GM19397 (cell line): ENCODE measurements around the gene NAA38.
A peak's percentile ranks its signal among the peaks of the same experiment; 100 is the strongest.

Experiments
- ATAC-seq: cut with Tn5 transposase; IDR thresholded peaks from one replicate; pipeline ENCODE4 v1.9.1; 2021; ENCODE audit warnings: mild to moderate bottlenecking, moderate library complexity; ENCODE audit not compliant: unreplicated experiment

Gene NAA38

GRCh38 chr17:7852919-7853690, 4.3 kb downstream of the NAA38 start:
- ATAC-seq: no peak

DNA sequence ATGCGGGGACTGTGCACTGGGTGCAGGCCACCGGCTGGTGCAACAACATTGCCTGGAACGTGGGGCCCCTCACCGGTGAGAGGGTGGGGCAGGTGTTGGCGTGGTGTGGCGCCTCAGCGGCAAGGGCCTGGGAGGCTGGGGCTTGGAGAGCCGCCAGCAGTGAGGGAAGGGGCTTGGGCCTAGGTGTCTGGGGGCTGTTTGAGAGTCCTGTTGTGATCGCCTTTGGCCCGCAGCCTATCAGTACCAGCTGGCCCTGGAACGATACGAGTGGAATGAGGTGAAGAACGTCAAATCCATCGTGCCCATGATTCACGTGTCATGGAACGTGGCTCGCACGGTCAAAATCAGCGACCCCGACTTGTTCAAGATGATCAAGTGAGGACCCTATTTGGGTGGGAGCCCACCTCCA, 5.1 kb downstream of the NAA38 start:
- no peak for ATAC-seq

GRCh38 chr17:7851438-7852261, 5.7 kb downstream of the NAA38 start:
- peak; percentile 77 for ATAC-seq

GRCh38 chr17:7850701-7851437, 6.5 kb downstream of the NAA38 start:
- no peak for ATAC-seq

DNA sequence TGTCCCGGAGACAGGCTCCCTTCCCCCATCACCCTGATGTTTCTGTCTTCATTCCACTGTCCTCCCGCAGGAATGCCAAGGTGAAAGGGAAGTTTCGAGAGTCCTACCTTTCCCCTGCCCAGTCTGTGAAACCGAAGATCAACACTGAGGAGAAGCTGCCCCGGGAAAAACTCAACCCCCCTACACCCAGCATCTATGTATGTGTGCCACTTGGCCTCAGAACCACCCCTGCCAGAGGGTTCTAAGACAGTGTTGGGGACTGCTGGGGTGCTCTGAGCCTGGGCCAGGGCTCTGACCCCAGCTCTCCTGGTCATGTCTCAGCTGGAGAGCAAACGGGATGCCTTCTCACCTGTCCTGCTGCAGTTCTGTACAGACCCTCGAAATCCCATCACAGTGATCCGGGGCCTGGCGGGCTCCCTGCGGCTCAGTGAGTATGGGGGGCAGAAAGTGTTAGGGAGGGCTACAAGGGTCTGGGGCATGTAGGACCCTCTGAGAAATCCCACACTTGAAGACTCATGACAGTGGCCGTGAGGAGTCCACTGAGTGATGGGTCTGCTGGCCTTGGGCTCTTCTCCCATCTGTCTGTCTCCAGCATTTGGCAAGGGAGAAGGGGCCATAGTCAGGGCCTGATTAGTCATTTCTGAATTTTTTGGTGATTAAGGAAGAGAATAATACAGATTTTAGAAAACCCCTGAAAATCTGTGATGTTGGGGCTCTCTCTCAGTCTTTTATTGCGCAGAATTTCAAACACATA, 7.4 kb downstream of the NAA38 start:
- ATAC-seq: no peak

DNA sequence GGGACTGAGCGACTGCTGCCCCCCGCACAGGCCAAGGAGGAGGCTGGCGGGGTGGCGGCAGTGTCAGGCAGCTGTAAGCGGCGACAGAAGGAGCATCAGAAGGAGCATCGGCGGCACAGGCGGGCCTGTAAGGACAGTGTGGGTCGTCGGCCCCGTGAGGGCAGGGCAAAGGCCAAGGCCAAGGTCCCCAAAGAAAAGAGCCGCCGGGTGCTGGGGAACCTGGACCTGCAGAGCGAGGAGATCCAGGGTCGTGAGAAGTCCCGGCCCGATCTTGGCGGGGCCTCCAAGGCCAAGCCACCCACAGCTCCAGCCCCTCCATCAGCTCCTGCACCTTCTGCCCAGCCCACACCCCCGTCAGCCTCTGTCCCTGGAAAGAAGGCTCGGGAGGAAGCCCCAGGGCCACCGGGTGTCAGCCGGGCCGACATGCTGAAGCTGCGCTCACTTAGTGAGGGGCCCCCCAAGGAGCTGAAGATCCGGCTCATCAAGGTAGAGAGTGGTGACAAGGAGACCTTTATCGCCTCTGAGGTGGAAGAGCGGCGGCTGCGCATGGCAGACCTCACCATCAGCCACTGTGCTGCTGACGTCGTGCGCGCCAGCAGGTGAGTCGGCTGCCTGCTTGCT, 8.1 kb downstream of the NAA38 start:
- no peak for ATAC-seq

DNA sequence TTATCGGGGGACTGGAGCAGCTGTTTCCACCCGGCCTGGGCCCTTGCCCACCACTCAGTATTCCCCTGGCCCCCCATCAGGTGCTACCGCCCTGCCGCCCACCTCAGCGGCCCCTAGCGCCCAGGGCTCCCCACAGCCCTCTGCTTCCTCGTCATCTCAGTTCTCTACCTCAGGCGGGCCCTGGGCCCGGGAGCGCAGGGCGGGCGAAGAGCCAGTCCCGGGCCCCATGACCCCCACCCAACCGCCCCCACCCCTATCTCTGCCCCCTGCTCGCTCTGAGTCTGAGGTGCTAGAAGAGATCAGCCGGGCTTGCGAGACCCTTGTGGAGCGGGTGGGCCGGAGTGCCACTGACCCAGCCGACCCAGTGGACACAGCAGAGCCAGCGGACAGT, 8.6 kb downstream of the NAA38 start:
- no peak for ATAC-seq

- ATAC-seq: no peak
Observed at GRCh38 chr17:7848131-7848579, 9.2 kb downstream of the NAA38 start.

DNA sequence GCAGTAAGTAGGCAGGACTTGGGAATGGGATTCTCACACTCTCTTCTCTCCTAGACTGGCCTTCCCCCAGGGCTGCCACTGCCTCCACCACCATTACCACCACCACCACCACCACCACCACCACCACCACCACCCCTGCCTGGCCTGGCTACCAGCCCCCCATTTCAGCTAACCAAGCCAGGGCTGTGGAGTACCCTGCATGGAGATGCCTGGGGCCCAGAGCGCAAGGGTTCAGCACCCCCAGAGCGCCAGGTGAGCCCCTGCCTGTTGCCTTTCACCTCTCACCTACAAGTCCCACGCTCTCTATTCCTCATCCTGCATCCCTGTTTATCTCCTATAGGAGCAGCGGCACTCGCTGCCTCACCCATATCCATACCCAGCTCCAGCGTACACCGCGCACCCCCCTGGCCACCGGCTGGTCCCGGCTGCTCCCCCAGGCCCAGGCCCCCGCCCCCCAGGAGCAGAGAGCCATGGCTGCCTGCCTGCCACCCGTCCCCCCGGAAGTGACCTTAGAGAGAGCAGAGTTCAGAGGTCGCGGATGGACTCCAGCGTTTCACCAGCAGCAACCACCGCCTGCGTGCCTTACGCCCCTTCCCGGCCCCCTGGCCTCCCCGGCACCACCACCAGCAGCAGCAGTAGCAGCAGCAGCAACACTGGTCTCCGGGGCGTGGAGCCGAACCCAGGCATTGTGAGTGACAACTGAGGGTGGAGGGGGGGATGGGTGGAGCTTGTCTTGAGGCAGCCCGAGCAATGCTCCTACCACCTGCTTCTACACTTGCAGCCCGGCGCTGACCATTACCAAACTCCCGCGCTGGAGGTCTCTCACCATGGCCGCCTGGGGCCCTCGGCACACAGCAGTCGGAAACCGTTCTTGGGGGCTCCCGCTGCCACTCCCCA, 10.3 kb downstream of the NAA38 start:
- ATAC-seq: no peak

DNA sequence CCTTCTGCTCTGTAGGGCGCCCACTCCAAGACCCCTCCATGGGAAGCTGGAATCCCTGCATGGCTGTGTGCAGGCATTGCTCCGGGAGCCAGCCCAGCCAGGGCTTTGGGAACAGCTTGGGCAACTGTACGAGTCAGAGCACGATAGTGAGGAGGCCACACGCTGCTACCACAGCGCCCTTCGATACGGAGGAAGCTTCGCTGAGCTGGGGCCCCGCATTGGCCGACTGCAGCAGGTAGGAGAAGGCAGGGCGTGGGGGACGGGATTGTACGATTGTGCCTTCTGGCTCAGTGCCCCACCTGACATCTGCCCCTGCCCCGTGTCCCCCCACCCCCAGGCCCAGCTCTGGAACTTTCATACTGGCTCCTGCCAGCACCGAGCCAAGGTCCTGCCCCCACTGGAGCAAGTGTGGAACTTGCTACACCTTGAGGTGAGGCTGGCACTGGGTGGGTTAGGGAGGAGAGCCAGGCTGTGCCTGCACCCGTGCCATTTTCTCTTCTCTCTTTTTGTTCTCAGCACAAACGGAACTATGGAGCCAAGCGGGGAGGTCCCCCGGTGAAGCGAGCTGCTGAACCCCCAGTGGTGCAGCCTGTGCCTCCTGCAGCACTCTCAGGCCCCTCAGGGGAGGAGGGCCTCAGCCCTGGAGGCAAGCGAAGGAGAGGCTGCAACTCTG, 11.2 kb downstream of the NAA38 start:
- no peak for ATAC-seq

DNA sequence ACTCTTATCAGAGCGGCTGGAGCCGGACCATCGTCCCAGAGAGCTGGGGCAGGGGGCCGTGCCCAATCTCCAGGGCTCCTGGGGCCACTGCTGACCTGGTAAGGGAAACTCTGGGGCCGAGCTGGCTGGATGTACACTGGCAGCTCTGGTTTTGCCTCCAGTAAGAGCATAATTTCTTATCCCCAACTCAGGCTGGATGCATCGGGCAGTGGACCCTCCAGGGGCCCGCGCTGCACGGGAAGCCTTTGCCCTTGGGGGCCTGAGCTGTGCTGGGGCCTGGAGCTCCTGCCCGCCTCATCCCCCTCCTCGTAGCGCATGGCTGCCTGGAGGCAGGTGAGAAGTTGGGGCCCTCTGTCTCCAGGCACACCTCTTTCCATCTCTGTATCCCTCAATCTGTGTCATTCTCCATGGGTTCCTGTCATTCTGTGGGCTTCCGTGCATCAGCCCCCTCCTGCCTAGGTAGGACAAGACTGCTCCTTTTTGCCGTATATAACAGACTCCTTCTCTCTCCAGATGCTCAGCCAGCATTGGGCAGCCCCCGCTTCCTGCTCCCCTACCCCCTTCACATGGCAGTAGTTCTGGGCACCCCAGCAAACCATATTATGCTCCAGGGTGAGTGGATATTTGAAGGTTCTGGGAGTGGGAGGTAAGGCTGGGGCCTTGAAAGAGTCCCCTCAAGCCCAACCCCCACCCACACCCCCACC, 11.8 kb downstream of the NAA38 start:
- ATAC-seq: no peak

- ATAC-seq: peak; percentile 41
Observed at GRCh38 chr17:7844292-7845154, 12.8 kb downstream of the NAA38 start.

DNA sequence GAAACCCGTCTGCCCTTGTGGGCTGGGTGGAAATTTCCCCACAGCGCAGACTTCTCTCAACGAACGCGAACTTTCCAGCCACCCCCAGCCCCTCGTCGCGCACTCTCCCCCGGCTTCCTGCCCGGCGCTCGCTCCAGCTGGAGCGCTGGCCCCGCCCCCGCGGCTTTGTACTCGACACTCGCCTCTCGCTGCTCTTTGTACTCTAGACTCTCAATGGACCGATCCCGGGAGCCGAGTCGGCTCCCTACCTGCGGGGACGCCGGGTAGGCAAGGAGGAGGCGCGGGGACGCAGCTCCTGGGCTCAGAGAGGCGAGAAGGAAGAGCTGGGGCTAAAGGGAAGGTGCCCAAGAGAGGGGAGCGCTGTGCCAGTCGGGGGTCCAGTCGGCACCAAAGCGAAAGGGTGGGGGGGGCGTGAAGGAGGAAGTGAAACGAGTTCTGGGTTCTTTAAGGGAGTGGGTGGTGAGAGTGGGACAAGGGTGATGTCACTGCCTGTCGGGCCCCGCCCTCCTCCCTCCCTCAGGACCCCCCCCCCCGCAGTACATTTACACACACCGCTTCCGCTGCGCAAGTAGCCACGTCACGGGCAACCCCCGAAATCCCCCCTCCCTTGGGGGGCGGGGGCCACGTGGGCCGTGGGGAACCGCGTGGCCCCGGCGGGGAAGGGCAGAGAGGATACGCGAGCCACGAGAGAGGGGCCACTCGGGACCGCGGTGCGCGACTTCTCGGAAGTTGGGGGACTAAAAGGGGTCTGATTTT, 13.6 kb downstream of the NAA38 start:
- ATAC-seq: peak; percentile 35

DNA sequence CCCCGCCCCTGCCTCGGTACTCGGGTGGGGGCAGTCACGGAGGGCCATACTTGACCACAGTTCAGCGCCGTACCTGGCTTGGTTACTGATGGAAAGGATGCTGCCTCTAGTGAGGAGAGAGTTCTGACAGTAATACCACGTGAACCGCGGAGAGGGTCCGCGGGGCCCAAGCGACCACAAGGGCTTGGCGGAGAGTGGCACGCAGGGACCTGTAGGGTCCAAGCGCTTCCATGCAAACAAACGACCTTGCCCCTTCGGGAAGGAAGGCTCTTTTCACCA, 14.2 kb downstream of the NAA38 start:
- no peak for ATAC-seq

- peak; percentile 27 for ATAC-seq
Observed at GRCh38 chr17:7842380-7843256, 14.7 kb downstream of the NAA38 start.

DNA sequence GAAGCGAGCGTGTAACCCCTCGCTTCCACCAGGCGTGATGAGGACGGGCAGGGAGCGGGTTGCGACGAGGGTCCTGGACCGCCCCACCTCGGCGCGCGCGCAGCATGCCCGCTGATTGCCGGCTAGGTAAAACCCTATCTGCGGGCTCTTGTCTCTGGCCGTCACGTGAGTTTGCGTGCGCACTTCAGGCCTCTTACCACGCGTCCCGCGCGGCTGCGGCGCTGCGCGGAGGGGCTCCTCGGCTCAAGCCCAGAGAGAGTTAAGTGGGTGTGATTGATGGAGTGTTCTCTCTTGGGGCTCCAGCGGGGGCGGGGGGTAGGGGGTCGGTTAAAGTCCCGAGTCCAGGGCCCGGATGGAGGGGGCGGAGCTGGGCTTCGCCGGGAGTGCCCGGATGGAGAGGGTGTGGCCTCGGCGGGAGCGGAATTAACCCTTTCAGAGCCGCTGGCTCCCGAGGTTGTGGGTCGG, 15.4 kb downstream of the NAA38 start:
- ATAC-seq: peak; percentile 25
